ENCODE measurements around the gene PACS2.

PACS2 gene

GRCh38 chr14:105427412-105427811 is 112.9 kb downstream of the PACS2 start:
- Histone ChIP-seq H3K36me3 (ENCODE audit: insufficient read depth, low read length) (peaks cover 36% of the 10 kb centered on the region), H3K9me3 (ENCODE audit: low read length) (peaks cover 26% of the 10 kb centered on the region), H3K4me3 (ENCODE audit: low read length) (no peak overlapping the region), H3K27me3 (ENCODE audit: insufficient read depth, low read length) (no peaks in the 10 kb centered on the region), H3K4me1 (ENCODE audit: insufficient read depth, low read length) (no peaks in the 10 kb centered on the region), H2AFZ (ENCODE audit: low read depth, low read length) (no peak overlapping the region)

GRCh38 chr14:105427936-105428485 is 113.5 kb downstream of the PACS2 start:
- no peak overlapping the region for H2AFZ ChIP-seq (ENCODE audit: low read depth, low read length)
- H3K9me3 ChIP-seq (ENCODE audit: low read length): peaks cover 26% of the 10 kb centered on the region
- H3K27me3 ChIP-seq (ENCODE audit: insufficient read depth, low read length): no peaks in the 10 kb centered on the region
- no peak overlapping the region for H3K4me3 ChIP-seq (ENCODE audit: low read length)
- peaks cover 36% of the 10 kb centered on the region for H3K36me3 ChIP-seq (ENCODE audit: insufficient read depth, low read length)
- no peaks in the 10 kb centered on the region for H3K4me1 ChIP-seq (ENCODE audit: insufficient read depth, low read length)

- Histone ChIP-seq H3K9me3 (ENCODE audit: low read length) (peaks cover 26% of the 10 kb centered on the region), H3K4me1 (ENCODE audit: insufficient read depth, low read length) (no peaks in the 10 kb centered on the region), H3K4me3 (ENCODE audit: low read length) (no peak overlapping the region), H3K36me3 (ENCODE audit: insufficient read depth, low read length) (peaks cover 33% of the 10 kb centered on the region), H3K27me3 (ENCODE audit: insufficient read depth, low read length) (no peaks in the 10 kb centered on the region), H2AFZ (ENCODE audit: low read depth, low read length) (no peak overlapping the region)
Observed at GRCh38 chr14:105430042-105430441, 115.5 kb downstream of the PACS2 start.

- H3K4me1 ChIP-seq (ENCODE audit: insufficient read depth, low read length): no peaks in the 10 kb centered on the region
- H2AFZ ChIP-seq (ENCODE audit: low read depth, low read length): no peak overlapping the region
- peaks cover 26% of the 10 kb centered on the region for H3K9me3 ChIP-seq (ENCODE audit: low read length)
- no peaks in the 10 kb centered on the region for H3K27me3 ChIP-seq (ENCODE audit: insufficient read depth, low read length)
- peaks cover 28% of the 10 kb centered on the region for H3K36me3 ChIP-seq (ENCODE audit: insufficient read depth, low read length)
- no peak overlapping the region for H3K4me3 ChIP-seq (ENCODE audit: low read length)
Observed at GRCh38 chr14:105430565-105430964, 116.0 kb downstream of the PACS2 start.

- Histone ChIP-seq H3K4me1 (ENCODE audit: insufficient read depth, low read length) (no peaks in the 10 kb centered on the region), H2AFZ (ENCODE audit: low read depth, low read length) (no peak overlapping the region), H3K36me3 (ENCODE audit: insufficient read depth, low read length) (peaks cover 27% of the 10 kb centered on the region), H3K27me3 (ENCODE audit: insufficient read depth, low read length) (no peaks in the 10 kb centered on the region), H3K9me3 (ENCODE audit: low read length) (peaks cover 24% of the 10 kb centered on the region), H3K4me3 (ENCODE audit: low read length) (no peak overlapping the region)
Observed at GRCh38 chr14:105431256-105431655, 116.7 kb downstream of the PACS2 start.

GRCh38 chr14:105432657-105433056 is 118.1 kb downstream of the PACS2 start:
- Histone ChIP-seq H2AFZ (ENCODE audit: low read depth, low read length) (no peak overlapping the region), H3K27me3 (ENCODE audit: insufficient read depth, low read length) (no peaks in the 10 kb centered on the region), H3K36me3 (ENCODE audit: insufficient read depth, low read length) (peaks cover 19% of the 10 kb centered on the region), H3K9me3 (ENCODE audit: low read length) (peaks cover 14% of the 10 kb centered on the region), H3K4me3 (ENCODE audit: low read length) (no peak overlapping the region), H3K4me1 (ENCODE audit: insufficient read depth, low read length) (no peaks in the 10 kb centered on the region)

- no peak overlapping the region for H2AFZ ChIP-seq (ENCODE audit: low read depth, low read length)
- peaks cover 14% of the 10 kb centered on the region for H3K9me3 ChIP-seq (ENCODE audit: low read length)
- H3K27me3 ChIP-seq (ENCODE audit: insufficient read depth, low read length): no peaks in the 10 kb centered on the region
- peaks cover 22% of the 10 kb centered on the region for H3K36me3 ChIP-seq (ENCODE audit: insufficient read depth, low read length)
- H3K4me3 ChIP-seq (ENCODE audit: low read length): no peak overlapping the region
- no peaks in the 10 kb centered on the region for H3K4me1 ChIP-seq (ENCODE audit: insufficient read depth, low read length)
Observed at GRCh38 chr14:105433161-105433605, 118.6 kb downstream of the PACS2 start.

GRCh38 chr14:105436402-105436801 is 121.9 kb downstream of the PACS2 start:
- H3K9me3 ChIP-seq (ENCODE audit: low read length): peaks cover 3% of the 10 kb centered on the region
- no peak overlapping the region for H3K4me3 ChIP-seq (ENCODE audit: low read length)
- H3K27me3 ChIP-seq (ENCODE audit: insufficient read depth, low read length): no peaks in the 10 kb centered on the region
- no peak overlapping the region for H2AFZ ChIP-seq (ENCODE audit: low read depth, low read length)
- no peaks in the 10 kb centered on the region for H3K4me1 ChIP-seq (ENCODE audit: insufficient read depth, low read length)
- peaks cover 20% of the 10 kb centered on the region for H3K36me3 ChIP-seq (ENCODE audit: insufficient read depth, low read length)

- Histone ChIP-seq H3K4me3 (ENCODE audit: low read length) (no peak overlapping the region), H3K4me1 (ENCODE audit: insufficient read depth, low read length) (no peaks in the 10 kb centered on the region), H3K36me3 (ENCODE audit: insufficient read depth, low read length) (peaks cover 19% of the 10 kb centered on the region), H3K27me3 (ENCODE audit: insufficient read depth, low read length) (no peaks in the 10 kb centered on the region), H2AFZ (ENCODE audit: low read depth, low read length) (no peak overlapping the region), H3K9me3 (ENCODE audit: low read length) (peaks cover 3% of the 10 kb centered on the region)
Observed at GRCh38 chr14:105436891-105437722, 122.6 kb downstream of the PACS2 start.

- H3K9me3 ChIP-seq (ENCODE audit: low read length): peaks cover 3% of the 10 kb centered on the region
Observed at GRCh38 chr14:105437723-105438500, 123.4 kb downstream of the PACS2 start.

GRCh38 chr14:105439179-105439578 is 124.6 kb downstream of the PACS2 start:
- Histone ChIP-seq H2AFZ (ENCODE audit: low read depth, low read length) (no peak overlapping the region), H3K4me3 (ENCODE audit: low read length) (no peak overlapping the region), H3K9me3 (ENCODE audit: low read length) (peaks cover 3% of the 10 kb centered on the region)

More at GRCh38 chr14:105437723-105438500, 123.4 kb downstream of the PACS2 start:
- Histone ChIP-seq H3K36me3 (ENCODE audit: insufficient read depth, low read length) (peaks cover 26% of the 10 kb centered on the region), H2AFZ (ENCODE audit: low read depth, low read length) (no peak overlapping the region), H3K4me3 (ENCODE audit: low read length) (no peak overlapping the region), H3K27me3 (ENCODE audit: insufficient read depth, low read length) (no peaks in the 10 kb centered on the region), H3K4me1 (ENCODE audit: insufficient read depth, low read length) (no peaks in the 10 kb centered on the region)

GRCh38 chr14:105439710-105440553 is 125.4 kb downstream of the PACS2 start:
- no peak overlapping the region for H3K4me3 ChIP-seq (ENCODE audit: low read length)
- peaks cover 29% of the 10 kb centered on the region for H3K36me3 ChIP-seq (ENCODE audit: insufficient read depth, low read length)
- no peak overlapping the region for H2AFZ ChIP-seq (ENCODE audit: low read depth, low read length)
- no peaks in the 10 kb centered on the region for H3K27me3 ChIP-seq (ENCODE audit: insufficient read depth, low read length)
- H3K9me3 ChIP-seq (ENCODE audit: low read length): peaks cover 1% of the 10 kb centered on the region
- no peaks in the 10 kb centered on the region for H3K4me1 ChIP-seq (ENCODE audit: insufficient read depth, low read length)

More at GRCh38 chr14:105439179-105439578, 124.6 kb downstream of the PACS2 start:
- Histone ChIP-seq H3K36me3 (ENCODE audit: insufficient read depth, low read length) (peaks cover 29% of the 10 kb centered on the region), H3K4me1 (ENCODE audit: insufficient read depth, low read length) (no peaks in the 10 kb centered on the region), H3K27me3 (ENCODE audit: insufficient read depth, low read length) (no peaks in the 10 kb centered on the region)
